ENCODE results near the gene PRKCH. TPM values are rescaled to one million over a fixed set of nuclear protein-coding genes. Genes with fewer than 3 reads are reported as not detected.

Gene PRKCH
- total RNA-seq, 2 donors from 2014 or later: 18.2 to 82.4 TPM

DNA sequence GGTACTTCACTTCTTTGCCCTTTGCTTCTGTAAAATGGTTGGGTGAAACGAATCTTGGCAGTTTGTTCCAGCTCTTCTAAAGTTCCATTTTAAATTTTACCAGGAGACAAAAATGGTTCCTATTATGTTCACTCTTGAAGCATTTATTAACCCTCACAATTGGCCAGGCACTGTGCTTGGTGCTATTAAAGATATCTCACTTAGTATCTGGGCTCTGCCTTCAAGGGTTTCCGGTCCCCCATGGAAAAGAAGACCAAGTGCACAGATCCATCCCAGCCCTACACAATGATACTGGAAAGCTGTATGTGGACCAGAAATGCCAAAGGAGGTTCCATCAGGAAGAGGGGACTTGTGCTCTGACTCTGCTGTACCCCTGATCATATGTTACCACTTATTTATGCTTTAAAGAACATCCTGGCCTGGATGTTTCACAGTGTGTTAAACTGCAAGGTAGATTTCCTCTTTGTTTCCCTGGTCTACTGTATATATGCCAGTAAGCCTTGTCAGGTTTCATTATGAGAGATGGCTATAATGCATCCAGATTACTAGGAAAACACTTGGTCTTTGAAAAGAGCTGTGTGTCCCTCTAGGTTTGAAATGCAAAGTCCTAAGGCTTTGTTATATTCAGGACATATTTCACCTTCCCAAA is 154.8 kb downstream of the PRKCH start:
- no peaks in the 10 kb centered on the region for H3K27me3 ChIP-seq
- intact Hi-C loops (cut with DNase I): no loop called here
- DNase-seq: no peak
- H3K4me1 ChIP-seq: peaks cover 47% of the 10 kb centered on the region
- ATAC-seq: no peak
- no peaks in the 10 kb centered on the region for H3K36me3 ChIP-seq (replicated peaks in 1 of 2; ENCODE audit: insufficient read depth in 1 of 2, low read depth in 2 of 2)
- H3K4me3 ChIP-seq: no peak overlapping the region
- WGBS, 2 donors: 88 to 90% methylated on average over 2 of the region's 2 CpGs
- no peak for TF ChIP-seq POLR2A (IDR thresholded peaks at IDR 0.05)
- TF ChIP-seq, protein P1, sequence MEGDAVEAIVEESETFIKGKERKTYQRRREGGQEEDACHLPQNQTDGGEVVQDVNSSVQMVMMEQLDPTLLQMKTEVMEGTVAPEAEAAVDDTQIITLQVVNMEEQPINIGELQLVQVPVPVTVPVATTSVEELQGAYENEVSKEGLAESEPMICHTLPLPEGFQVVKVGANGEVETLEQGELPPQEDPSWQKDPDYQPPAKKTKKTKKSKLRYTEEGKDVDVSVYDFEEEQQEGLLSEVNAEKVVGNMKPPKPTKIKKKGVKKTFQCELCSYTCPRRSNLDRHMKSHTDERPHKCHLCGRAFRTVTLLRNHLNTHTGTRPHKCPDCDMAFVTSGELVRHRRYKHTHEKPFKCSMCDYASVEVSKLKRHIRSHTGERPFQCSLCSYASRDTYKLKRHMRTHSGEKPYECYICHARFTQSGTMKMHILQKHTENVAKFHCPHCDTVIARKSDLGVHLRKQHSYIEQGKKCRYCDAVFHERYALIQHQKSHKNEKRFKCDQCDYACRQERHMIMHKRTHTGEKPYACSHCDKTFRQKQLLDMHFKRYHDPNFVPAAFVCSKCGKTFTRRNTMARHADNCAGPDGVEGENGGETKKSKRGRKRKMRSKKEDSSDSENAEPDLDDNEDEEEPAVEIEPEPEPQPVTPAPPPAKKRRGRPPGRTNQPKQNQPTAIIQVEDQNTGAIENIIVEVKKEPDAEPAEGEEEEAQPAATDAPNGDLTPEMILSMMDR (IDR thresholded peaks at IDR 0.05): no peak
- H3K9me3 ChIP-seq: no peaks in the 10 kb centered on the region
- peak overlapping the region; percentile 43 to 80 (median 58) for H3K27ac ChIP-seq

DNA sequence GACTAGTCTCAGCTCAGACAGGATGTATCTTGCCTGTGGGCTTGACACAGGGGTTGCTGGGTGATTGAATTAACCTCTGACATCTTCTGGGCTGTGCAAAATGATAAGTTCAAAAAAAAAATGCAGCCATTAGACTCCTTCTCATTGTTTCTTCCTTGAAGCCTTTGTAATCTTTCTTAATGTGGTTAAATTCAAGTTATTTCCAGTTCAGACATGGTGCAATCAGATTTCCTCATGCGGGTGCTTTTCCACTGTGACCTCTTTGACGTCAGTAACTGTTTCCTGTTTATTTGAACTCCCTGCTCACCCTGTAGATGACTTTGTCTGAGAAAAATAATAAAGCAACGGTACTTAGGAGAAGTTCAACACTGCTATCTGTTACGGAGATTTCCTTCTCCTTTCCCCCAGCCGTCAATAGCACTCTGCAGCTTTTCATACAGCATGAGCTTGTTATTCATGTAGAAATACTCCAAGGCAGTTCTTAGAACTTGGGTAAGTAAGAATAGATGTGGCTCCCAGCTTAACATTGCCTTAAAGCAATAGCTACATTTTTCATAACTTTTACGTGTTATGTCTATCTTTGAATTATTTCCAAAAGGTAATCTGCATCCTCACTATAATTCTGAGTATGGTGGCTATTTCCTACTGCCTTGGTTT is 155.5 kb downstream of the PRKCH start:
- intact Hi-C loops (cut with DNase I): no loop called here
- WGBS, 2 donors: 39 to 41% methylated on average over 6 of the region's 6 CpGs
- Histone ChIP-seq H3K4me3 (no peak overlapping the region), H3K27me3 (no peaks in the 10 kb centered on the region), H3K4me1 (peaks cover 51% of the 10 kb centered on the region), H3K27ac (peak overlapping the region; percentile 43 to 80 (median 58)), H3K36me3 (replicated peaks in 1 of 2; ENCODE audit: insufficient read depth in 1 of 2, low read depth in 2 of 2) (no peaks in the 10 kb centered on the region), H3K9me3 (no peaks in the 10 kb centered on the region)
- ATAC-seq (peak; percentile 62), DNase-seq (peak in 1 of 4 donors; percentile 75)
- TF ChIP-seq POLR2A (IDR thresholded peaks at IDR 0.05): peak in 2 of 3 donors; percentile 11 to 47
- TF ChIP-seq, protein P1 (IDR thresholded peaks at IDR 0.05): no peak

DNA sequence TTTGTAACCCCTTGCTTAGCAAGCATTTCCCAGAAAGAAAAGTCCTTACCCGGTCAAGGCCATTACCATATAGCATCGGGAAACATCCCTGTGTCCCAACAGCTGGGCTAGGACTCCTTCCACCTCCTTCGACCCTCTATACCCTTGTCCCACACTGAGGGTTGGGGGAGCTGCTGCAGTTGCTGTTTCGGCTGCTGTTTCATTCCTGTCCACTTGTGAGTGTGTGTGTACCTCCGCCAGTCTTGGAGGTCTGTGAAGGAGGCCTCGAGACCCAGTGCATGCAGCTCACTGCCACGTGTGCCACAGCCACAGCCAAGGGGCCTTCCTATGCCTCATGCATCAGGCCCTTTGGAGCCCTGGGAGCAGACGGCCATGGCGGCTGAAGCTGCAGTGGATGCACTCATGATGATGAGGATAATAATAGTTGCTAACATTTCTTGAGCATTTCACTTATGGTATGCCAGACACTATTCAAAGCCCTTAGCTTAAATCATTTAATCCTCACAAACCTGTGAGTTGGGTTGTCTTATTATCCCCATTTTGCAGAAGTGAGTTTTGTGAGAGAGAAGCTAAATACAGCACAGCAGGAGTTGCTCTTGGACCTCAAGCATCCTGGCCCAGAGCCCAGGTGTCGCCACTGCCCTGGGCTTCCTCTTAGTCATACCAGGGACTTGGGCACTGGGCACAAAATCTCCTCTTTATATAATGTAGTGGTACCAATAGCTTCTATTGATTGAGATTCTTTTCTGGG is 156.5 kb downstream of the PRKCH start:
- intact Hi-C loops (cut with DNase I): no loop called here
- no peaks in the 10 kb centered on the region for H3K9me3 ChIP-seq
- H3K27me3 ChIP-seq: no peaks in the 10 kb centered on the region
- WGBS, 2 donors: 52 to 65% methylated on average over 10 of the region's 10 CpGs
- H3K4me3 ChIP-seq: no peak overlapping the region
- no peak for TF ChIP-seq POLR2A (IDR thresholded peaks at IDR 0.05)
- TF ChIP-seq, protein P1 (IDR thresholded peaks at IDR 0.05): peak in 2 of 7 experiments; percentile 1 to 17
- H3K36me3 ChIP-seq (replicated peaks in 1 of 2; ENCODE audit: insufficient read depth in 1 of 2, low read depth in 2 of 2): no peaks in the 10 kb centered on the region
- H3K27ac ChIP-seq: peak overlapping the region; percentile 22 to 80 (median 49)
- H3K4me1 ChIP-seq: peaks cover 52% of the 10 kb centered on the region
- DNase-seq (peak; percentile 83 to 94 (median 90)), ATAC-seq (peak; percentile 80)

DNA sequence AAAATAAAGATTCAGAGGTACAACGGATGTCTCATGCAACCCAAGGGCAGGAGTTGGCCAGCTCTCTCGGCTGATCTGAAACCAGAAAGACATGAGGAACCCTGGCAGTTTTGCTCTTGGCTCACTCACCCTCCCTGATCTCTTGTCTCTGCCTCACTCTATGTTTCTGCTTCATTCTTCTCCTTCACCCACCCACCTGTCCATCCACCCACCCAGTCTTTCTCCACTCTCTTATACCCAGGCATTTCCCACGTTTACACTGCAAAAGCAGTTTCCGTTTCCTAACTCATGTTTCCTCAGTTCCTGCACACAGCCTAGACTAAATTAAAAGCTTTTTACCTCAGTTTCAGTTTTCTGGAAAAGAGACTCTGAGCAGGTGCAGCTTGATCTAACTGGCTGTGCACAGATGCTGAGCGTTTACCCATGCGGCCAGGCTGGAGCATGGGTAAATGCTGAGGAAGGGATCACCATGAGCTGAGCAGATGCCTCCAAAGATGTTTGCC is 157.6 kb downstream of the PRKCH start:
- no peaks in the 10 kb centered on the region for H3K9me3 ChIP-seq
- H3K36me3 ChIP-seq (replicated peaks in 1 of 2; ENCODE audit: insufficient read depth in 1 of 2, low read depth in 2 of 2): no peaks in the 10 kb centered on the region
- H3K4me3 ChIP-seq: no peak overlapping the region
- WGBS, 2 donors: 64 to 67% methylated on average over 6 of the region's 6 CpGs
- H3K4me1 ChIP-seq: peaks cover 63% of the 10 kb centered on the region
- no peak for TF ChIP-seq POLR2A (IDR thresholded peaks at IDR 0.05)
- TF ChIP-seq, protein P1 (IDR thresholded peaks at IDR 0.05): no peak
- DNase-seq (peak in 1 of 4 donors; percentile 28), ATAC-seq (no peak)
- intact Hi-C loops (cut with DNase I): no loop called here
- peak overlapping the region in 1 of 4 donors; percentile 80 for H3K27ac ChIP-seq
- no peaks in the 10 kb centered on the region for H3K27me3 ChIP-seq

Measured in body of pancreas (tissue), 4 donors.